H1 (cell line): ENCODE measurements around the gene MGAT4B. TPM values are rescaled to one million over a fixed set of nuclear protein-coding genes. Genes with fewer than 3 reads are reported as not detected.

Experiments used
- ATF3 ChIP-seq: IDR thresholded peaks from 2 replicates; pipeline ENCODE4 v1.6.1; 2011; ENCODE audit warnings: low read depth, mild to moderate bottlenecking, low read length; ENCODE audit not compliant: insufficient read depth
- CHD1 ChIP-seq: IDR thresholded peaks from 2 replicates; pipeline ENCODE4 v1.6.1; 2012; ENCODE audit warnings: low read depth, low read length, improper control_type of control experiment
- GABPA ChIP-seq: IDR thresholded peaks from 2 replicates; pipeline ENCODE4 v1.6.1; 2011; ENCODE audit warnings: mild to moderate bottlenecking, low read length, moderate library complexity, borderline replicate concordance; ENCODE audit not compliant: insufficient read depth
- HDAC6 ChIP-seq: IDR thresholded peaks from one replicate; pipeline ENCODE4 v1.7.1; 2012; ENCODE audit warnings: low read depth, mild to moderate bottlenecking, inconsistent platforms, low read length, moderate library complexity
- KDM4A ChIP-seq: IDR thresholded peaks from one replicate; pipeline ENCODE4 v1.7.1; 2012; ENCODE audit warnings: low read depth, mild to moderate bottlenecking, moderate library complexity, low read length, inconsistent platforms; ENCODE audit not compliant: severe bottlenecking
- TEAD4 ChIP-seq: IDR thresholded peaks from 2 replicates; pipeline ENCODE4 v1.6.1; 2012; ENCODE audit warnings: low read depth, low read length, inconsistent platforms, mixed read lengths
- polyA plus RNA-seq, 7 experiments: library from polyadenylated mRNA; depleted of rRNA in 3 of 7; stranded (reverse) in 5 of 7; unstranded in 2 of 7; fragments of >200 nt in 5 of 7; fragments of 200-250 nt in 2 of 7; gene quantifications; 1 replicate in 5 of 7; 2 replicates in 1 of 7; 4 replicates in 1 of 7; pipeline versions ENCODE4 v1.2.1 to v1.2.3, GENCODE V29; 2011 to 2013; ENCODE audit warnings: missing spikeins in 2 of 7, mixed read lengths in 2 of 7
- total RNA-seq: library from RNA; stranded (reverse); fragmentation: NEBNext Ultra II Directional; extraction: Animal tissue kit (Norgen Biotek cat#: 25700); gene quantifications from 2 replicates; pipeline ENCODE4 v1.2.1, GENCODE V29; 2021

MGAT4B gene
- total and polyA plus RNA-seq, 2 of the 8 experiments (the other 6 are each of a cell fraction or from before 2014, with no cell fraction given), result 116 to 128 TPM

DNA sequence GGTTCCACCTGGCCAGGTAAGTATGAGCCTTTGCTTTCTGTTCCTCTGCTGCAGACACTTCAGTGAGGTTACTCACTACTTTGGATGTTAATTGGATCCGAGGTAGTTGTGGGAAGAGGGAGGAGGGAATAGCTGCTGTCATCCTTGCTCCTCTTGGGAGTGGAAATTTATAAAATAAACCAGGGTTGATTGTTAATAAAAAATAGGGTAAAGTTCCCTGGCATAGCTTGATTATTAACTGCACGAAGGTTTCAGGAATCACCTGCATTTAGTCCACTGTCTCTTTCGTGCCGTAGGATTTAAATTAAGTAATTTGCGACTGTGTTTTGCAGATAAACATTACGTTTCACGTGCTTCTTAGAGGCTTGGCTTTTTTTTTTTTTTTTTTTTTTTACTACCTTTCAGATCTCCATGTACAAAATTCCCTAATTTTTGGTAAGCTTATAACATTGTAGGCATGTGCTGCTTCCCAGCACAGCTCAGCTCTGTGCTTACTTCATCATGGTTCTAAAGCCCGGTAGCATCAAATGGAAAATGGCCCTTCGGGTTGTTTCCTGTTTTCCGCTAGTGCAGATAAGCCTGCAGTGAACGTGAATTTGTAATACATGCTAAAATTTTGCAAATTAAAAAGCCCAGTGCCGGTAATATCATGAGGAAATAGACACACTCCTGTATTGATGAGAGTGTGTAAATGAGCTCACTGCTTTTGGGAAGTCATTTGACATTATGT lies 39.8 kb downstream of the MGAT4B start (continued):
- TF ChIP-seq KDM4A, result no peak
- TF ChIP-seq GABPA, result no peak
- no peak for TF ChIP-seq TEAD4
- no peak for TF ChIP-seq CHD1
- TF ChIP-seq ATF3, result no peak
- no peak for TF ChIP-seq HDAC6
- TF ChIP-seq, all 59 proteins: peak for 0
